GM23338 (cell line): ENCODE measurements around the gene EPHB1. TPM values are rescaled to one million over a fixed set of nuclear protein-coding genes. Genes with fewer than 3 reads are reported as not detected.

ENCODE experiments used
- ATAC-seq: fragments of 200-7000 bp; cut with Tn5 transposase; 3 replicates; pipeline ENCODE4 v1.9.1; 2020
- DNase-seq: peaks from one replicate; pipeline ENCODE4 v3.0.0-alpha.2; 2015; ENCODE audit warnings: low spot score
- H2AFZ ChIP-seq: fragments of 200-600 bp; sonication (generic); 2 replicates; pipeline ENCODE4 v1.8.0; 2016; ENCODE audit warnings: antibody characterized with exemption, mild to moderate bottlenecking, moderate library complexity
- H3F3A ChIP-seq: fragments of 200-600 bp; sonication (generic); replicated peaks from 2 replicates; pipeline ENCODE4 v1.8.0; 2017; ENCODE audit warnings: antibody characterized with exemption, mixed run types, low read depth
- H3K27ac ChIP-seq: fragments of 200-600 bp; sonication (generic); 2 replicates; pipeline ENCODE4 v1.6.1; 2016; ENCODE audit warnings: low read depth
- H3K27me3 ChIP-seq: fragments of 200-600 bp; sonication (generic); 2 replicates; pipeline ENCODE4 v1.8.0; 2016; ENCODE audit warnings: mild to moderate bottlenecking, mixed run types, moderate library complexity; ENCODE audit not compliant: insufficient read depth
- H3K36me3 ChIP-seq: fragments of 200-600 bp; sonication (generic); 2 replicates; pipeline ENCODE4 v1.8.0; 2016; ENCODE audit warnings: mild to moderate bottlenecking; ENCODE audit not compliant: insufficient read depth
- H3K4me1 ChIP-seq: fragments of 200-600 bp; sonication (generic); 2 replicates; pipeline ENCODE4 v1.8.0; 2016; ENCODE audit warnings: mild to moderate bottlenecking, moderate library complexity; ENCODE audit not compliant: insufficient read depth
- H3K4me2 ChIP-seq: fragments of 200-600 bp; sonication (generic); 2 replicates; pipeline ENCODE4 v1.7.1; 2017; ENCODE audit warnings: mixed run types
- H3K4me3 ChIP-seq: fragments of 200-600 bp; sonication (generic); 2 replicates; pipeline ENCODE4 v1.6.1; 2016; ENCODE audit warnings: mixed run types
- H3K79me2 ChIP-seq: fragments of 200-600 bp; sonication (generic); replicated peaks from 2 replicates; pipeline ENCODE4 v1.8.0; 2017; ENCODE audit warnings: mild to moderate bottlenecking; ENCODE audit not compliant: insufficient read depth
- H3K9me2 ChIP-seq: fragments of 200-600 bp; sonication (generic); 2 replicates; pipeline ENCODE4 v1.8.0; 2017; ENCODE audit not compliant: insufficient read depth
- H4K20me1 ChIP-seq: fragments of 200-600 bp; sonication (generic); replicated peaks from 2 replicates; pipeline ENCODE4 v1.8.0; 2017; ENCODE audit warnings: mild to moderate bottlenecking; ENCODE audit not compliant: insufficient read depth
- H3K27ac Mint-ChIP-seq: 2 replicates; pipeline ENCODE4 v1.8.0; 2020; ENCODE audit warnings: inconsistent platforms, mild to moderate bottlenecking, moderate library complexity, mixed read lengths
- H3K27me3 Mint-ChIP-seq: 3 replicates; pipeline ENCODE4 v1.8.0; 2022; ENCODE audit warnings: low read depth, mild to moderate bottlenecking, moderate library complexity, mixed read lengths, inconsistent platforms; ENCODE audit not compliant: insufficient read depth, poor library complexity
- H3K36me3 Mint-ChIP-seq: 3 replicates; pipeline ENCODE4 v1.8.0; 2021; ENCODE audit warnings: low read depth, mild to moderate bottlenecking, inconsistent platforms, moderate library complexity, mixed read lengths
- H3K4me1 Mint-ChIP-seq: 3 replicates; pipeline ENCODE4 v1.8.0; 2020; ENCODE audit warnings: mild to moderate bottlenecking, inconsistent platforms, mixed read lengths
- H3K4me3 Mint-ChIP-seq: 3 replicates; pipeline ENCODE4 v1.8.0; 2021; ENCODE audit warnings: moderate library complexity, mild to moderate bottlenecking, inconsistent platforms, mixed read lengths
- H3K9me3 Mint-ChIP-seq: 3 replicates; pipeline ENCODE4 v1.8.0; 2020; ENCODE audit warnings: moderate library complexity, mild to moderate bottlenecking, inconsistent platforms, mixed read lengths
- CREB1 ChIP-seq: fragments of 250-450 bp; sonication (Bioruptor Pico); IDR thresholded peaks from 2 replicates; pipeline ENCODE4 v1.5.0; 2020; ENCODE audit warnings: low read depth, mild to moderate bottlenecking, moderate library complexity
- CTCF ChIP-seq, 2 experiments: fragments of 200-600 bp in 1 of 2; sonication (generic) in 1 of 2; conservative IDR thresholded peaks; 2 replicates each; pipeline versions ENCODE4 v1.5.1 to v1.6.1; 2016 to 2017; ENCODE audit warnings: antibody characterized with exemption in 2 of 2, low read depth in 2 of 2, mild to moderate bottlenecking in 2 of 2, moderate library complexity in 1 of 2
- JUNB ChIP-seq: IDR thresholded peaks from one replicate; pipeline ENCODE4 v1.6.1; 2016; ENCODE audit warnings: antibody characterized with exemption; ENCODE audit not compliant: unreplicated experiment
- REST ChIP-seq: IDR thresholded peaks from one replicate; pipeline ENCODE4 v1.6.1; 2018; ENCODE audit warnings: antibody characterized with exemption; ENCODE audit not compliant: unreplicated experiment
- ZNF114 ChIP-seq: fragments of 250-450 bp; sonication (Bioruptor Pico); IDR thresholded peaks from 2 replicates; pipeline ENCODE4 v1.5.0; 2020; ENCODE audit warnings: mild to moderate bottlenecking, moderate library complexity
- ZNF331 ChIP-seq: fragments of 250-450 bp; sonication (Bioruptor Pico); IDR thresholded peaks from 2 replicates; pipeline ENCODE4 v1.5.0; 2020; ENCODE audit warnings: low read depth, mild to moderate bottlenecking, moderate library complexity
- polyA plus RNA-seq: library from polyadenylated mRNA; unstranded; fragments of >200 nt; fragmentation: Nextera tagmentation; extraction: Ambion mirVana; gene quantifications from 2 replicates; pipeline ENCODE4 v1.2.1, GENCODE V29; 2016
- total RNA-seq: library from RNA; depleted of rRNA; stranded (reverse); fragments of >200 nt; shearing (Covaris generic); gene quantifications from 2 replicates; pipeline ENCODE4 v1.2.3, GENCODE V29; 2014
- TF ChIP-seq, protein P1 (sequence below): fragments of 250-450 bp; sonication (Bioruptor Pico); IDR thresholded peaks from 2 replicates; pipeline ENCODE4 v1.5.0; 2020; ENCODE audit warnings: mild to moderate bottlenecking, moderate library complexity
- TF ChIP-seq, protein P2 (sequence below): IDR thresholded peaks from 2 replicates; pipeline ENCODE4 v1.6.1; 2016; ENCODE audit warnings: antibody characterized with exemption

Gene EPHB1
- total and polyA plus RNA-seq, 2 experiments from 2014 or later, result 2.7 to 5.2 TPM

GRCh38 chr3:134905647-134905935 lies 110.5 kb downstream of the EPHB1 start (continued):
- TF ChIP-seq, protein P1, sequence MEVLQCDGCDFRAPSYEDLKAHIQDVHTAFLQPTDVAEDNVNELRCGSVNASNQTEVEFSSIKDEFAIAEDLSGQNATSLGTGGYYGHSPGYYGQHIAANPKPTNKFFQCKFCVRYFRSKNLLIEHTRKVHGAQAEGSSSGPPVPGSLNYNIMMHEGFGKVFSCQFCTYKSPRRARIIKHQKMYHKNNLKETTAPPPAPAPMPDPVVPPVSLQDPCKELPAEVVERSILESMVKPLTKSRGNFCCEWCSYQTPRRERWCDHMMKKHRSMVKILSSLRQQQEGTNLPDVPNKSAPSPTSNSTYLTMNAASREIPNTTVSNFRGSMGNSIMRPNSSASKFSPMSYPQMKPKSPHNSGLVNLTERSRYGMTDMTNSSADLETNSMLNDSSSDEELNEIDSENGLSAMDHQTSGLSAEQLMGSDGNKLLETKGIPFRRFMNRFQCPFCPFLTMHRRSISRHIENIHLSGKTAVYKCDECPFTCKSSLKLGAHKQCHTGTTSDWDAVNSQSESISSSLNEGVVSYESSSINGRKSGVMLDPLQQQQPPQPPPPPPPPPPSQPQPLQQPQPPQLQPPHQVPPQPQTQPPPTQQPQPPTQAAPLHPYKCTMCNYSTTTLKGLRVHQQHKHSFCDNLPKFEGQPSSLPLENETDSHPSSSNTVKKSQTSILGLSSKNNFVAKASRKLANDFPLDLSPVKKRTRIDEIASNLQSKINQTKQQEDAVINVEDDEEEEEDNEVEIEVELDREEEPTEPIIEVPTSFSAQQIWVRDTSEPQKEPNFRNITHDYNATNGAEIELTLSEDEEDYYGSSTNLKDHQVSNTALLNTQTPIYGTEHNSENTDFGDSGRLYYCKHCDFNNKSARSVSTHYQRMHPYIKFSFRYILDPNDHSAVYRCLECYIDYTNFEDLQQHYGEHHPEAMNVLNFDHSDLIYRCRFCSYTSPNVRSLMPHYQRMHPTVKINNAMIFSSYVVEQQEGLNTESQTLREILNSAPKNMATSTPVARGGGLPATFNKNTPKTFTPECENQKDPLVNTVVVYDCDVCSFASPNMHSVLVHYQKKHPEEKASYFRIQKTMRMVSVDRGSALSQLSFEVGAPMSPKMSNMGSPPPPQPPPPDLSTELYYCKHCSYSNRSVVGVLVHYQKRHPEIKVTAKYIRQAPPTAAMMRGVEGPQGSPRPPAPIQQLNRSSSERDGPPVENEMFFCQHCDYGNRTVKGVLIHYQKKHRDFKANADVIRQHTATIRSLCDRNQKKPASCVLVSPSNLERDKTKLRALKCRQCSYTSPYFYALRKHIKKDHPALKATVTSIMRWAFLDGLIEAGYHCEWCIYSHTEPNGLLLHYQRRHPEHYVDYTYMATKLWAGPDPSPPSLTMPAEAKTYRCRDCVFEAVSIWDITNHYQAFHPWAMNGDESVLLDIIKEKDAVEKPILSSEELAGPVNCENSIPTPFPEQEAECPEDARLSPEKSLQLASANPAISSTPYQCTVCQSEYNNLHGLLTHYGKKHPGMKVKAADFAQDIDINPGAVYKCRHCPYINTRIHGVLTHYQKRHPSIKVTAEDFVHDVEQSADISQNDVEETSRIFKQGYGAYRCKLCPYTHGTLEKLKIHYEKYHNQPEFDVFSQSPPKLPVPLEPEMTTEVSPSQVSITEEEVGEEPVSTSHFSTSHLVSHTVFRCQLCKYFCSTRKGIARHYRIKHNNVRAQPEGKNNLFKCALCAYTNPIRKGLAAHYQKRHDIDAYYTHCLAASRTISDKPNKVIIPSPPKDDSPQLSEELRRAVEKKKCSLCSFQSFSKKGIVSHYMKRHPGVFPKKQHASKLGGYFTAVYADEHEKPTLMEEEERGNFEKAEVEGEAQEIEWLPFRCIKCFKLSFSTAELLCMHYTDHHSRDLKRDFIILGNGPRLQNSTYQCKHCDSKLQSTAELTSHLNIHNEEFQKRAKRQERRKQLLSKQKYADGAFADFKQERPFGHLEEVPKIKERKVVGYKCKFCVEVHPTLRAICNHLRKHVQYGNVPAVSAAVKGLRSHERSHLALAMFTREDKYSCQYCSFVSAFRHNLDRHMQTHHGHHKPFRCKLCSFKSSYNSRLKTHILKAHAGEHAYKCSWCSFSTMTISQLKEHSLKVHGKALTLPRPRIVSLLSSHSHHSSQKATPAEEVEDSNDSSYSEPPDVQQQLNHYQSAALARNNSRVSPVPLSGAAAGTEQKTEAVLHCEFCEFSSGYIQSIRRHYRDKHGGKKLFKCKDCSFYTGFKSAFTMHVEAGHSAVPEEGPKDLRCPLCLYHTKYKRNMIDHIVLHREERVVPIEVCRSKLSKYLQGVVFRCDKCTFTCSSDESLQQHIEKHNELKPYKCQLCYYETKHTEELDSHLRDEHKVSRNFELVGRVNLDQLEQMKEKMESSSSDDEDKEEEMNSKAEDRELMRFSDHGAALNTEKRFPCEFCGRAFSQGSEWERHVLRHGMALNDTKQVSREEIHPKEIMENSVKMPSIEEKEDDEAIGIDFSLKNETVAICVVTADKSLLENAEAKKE, result no peak
- TF ChIP-seq JUNB, result no peak

- Histone ChIP-seq H3F3A (no peaks in the 10 kb centered on the region), H3K4me1 (no peaks in the 10 kb centered on the region), H3K79me2 (no peaks in the 10 kb centered on the region), H2AFZ (no peak overlapping the region), H3K4me2 (no peak overlapping the region), H3K9me2 (peaks cover 13% of the 10 kb centered on the region), H3K27ac (no peak overlapping the region), H3K27me3 (no peaks in the 10 kb centered on the region), H3K36me3 (no peaks in the 10 kb centered on the region), H4K20me1 (no peaks in the 10 kb centered on the region; the same call in 1 of the 2 replicates), H3K4me3 (no peak overlapping the region)
- TF ChIP-seq CREB1 (CRISPR knock-in tag), result no peak
- TF ChIP-seq ZNF331, result no peak
- Mint-ChIP-seq H3K4me3 (no peak overlapping the region), H3K27me3 (peaks cover 6% of the 10 kb centered on the region), H3K9me3 (no peaks in the 10 kb centered on the region), H3K4me1 (peaks cover 3% of the 10 kb centered on the region), H3K27ac (no peak overlapping the region), H3K36me3 (no peaks in the 10 kb centered on the region; the same call in 2 of the 3 replicates)
- DNase-seq, result no peak
- no peak for ATAC-seq
Observed at GRCh38 chr3:134908271-134908670, 113.2 kb downstream of the EPHB1 start.

DNA sequence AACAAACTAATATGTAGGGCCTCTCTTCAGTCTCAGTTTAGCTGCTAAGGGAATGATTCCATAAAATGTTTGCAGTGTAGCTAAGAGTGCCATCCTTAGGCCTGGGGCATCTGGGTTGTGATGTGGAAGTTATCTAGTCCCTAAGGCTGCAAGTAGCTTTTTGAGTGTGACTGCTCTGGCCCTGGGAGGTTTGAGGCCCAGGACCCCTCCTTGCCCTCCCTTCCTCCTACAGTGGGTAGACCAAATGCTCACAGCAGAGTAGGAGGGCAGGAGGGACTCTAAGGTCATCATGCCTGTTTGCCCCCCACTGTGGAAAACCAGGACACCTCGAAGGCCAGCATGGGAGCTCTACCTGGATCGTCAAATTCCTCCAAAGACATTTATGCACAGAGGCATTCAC lies 115.0 kb downstream of the EPHB1 start:
- Mint-ChIP-seq H3K27me3 (peaks cover 6% of the 10 kb centered on the region), H3K36me3 (peaks cover under 1% of the 10 kb centered on the region; the same call in 1 of the 3 replicates), H3K27ac (no peak overlapping the region), H3K9me3 (peaks cover 3% of the 10 kb centered on the region; the same call in 2 of the 3 replicates), H3K4me1 (peaks cover 6% of the 10 kb centered on the region), H3K4me3 (no peak overlapping the region)
- no peaks in the 10 kb centered on the region for H3K27me3 ChIP-seq
- ATAC-seq, result no peak
- H3K9me2 ChIP-seq, result peaks cover 13% of the 10 kb centered on the region
- no peak overlapping the region for H3K27ac ChIP-seq
- no peaks in the 10 kb centered on the region for H4K20me1 ChIP-seq
- no peak overlapping the region for H2AFZ ChIP-seq
- no peak for DNase-seq
- no peak overlapping the region for H3K4me2 ChIP-seq
- no peaks in the 10 kb centered on the region for H3K79me2 ChIP-seq
- no peaks in the 10 kb centered on the region for H3K4me1 ChIP-seq
- H3K36me3 ChIP-seq, result no peaks in the 10 kb centered on the region
- H3K4me3 ChIP-seq, result no peak overlapping the region
- no peaks in the 10 kb centered on the region for H3F3A ChIP-seq
- TF ChIP-seq ZNF114 (CRISPR knock-in tag), result no peak
- no peak for TF ChIP-seq ZNF331
- no peak for TF ChIP-seq CREB1 (CRISPR knock-in tag)
- no peak for TF ChIP-seq REST
- no peak for TF ChIP-seq CTCF (conservative IDR thresholded peaks at IDR 0.05; ENCODE audit: low read depth in 2 of 2)
- TF ChIP-seq, protein P2, sequence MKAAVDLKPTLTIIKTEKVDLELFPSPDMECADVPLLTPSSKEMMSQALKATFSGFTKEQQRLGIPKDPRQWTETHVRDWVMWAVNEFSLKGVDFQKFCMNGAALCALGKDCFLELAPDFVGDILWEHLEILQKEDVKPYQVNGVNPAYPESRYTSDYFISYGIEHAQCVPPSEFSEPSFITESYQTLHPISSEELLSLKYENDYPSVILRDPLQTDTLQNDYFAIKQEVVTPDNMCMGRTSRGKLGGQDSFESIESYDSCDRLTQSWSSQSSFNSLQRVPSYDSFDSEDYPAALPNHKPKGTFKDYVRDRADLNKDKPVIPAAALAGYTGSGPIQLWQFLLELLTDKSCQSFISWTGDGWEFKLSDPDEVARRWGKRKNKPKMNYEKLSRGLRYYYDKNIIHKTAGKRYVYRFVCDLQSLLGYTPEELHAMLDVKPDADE, result no peak
